Cardiac fibroblast (primary cell): ENCODE results near the gene CD151.

Experiments
- DNase-seq, 2 donors: peaks; one replicate each; pipeline versions ENCODE4 v3.0.0 to v3.0.0-alpha.2; 2010; ENCODE audit warnings: low read depth in 2 of 2
- H3K4me3 ChIP-seq, 2 donors: replicated peaks in 1 of 2; 1 replicate in 1 of 2; 2 replicates in 1 of 2; pipeline ENCODE4 v1.5.1; 2011; ENCODE audit warnings: low read depth in 2 of 2, low read length in 2 of 2, mild to moderate bottlenecking in 2 of 2, moderate library complexity in 1 of 2
- TF ChIP-seq, protein P1 (sequence below): IDR thresholded peaks from one replicate; pipeline ENCODE4 v1.5.1; 2011; ENCODE audit warnings: low read depth, mild to moderate bottlenecking, low read length, inconsistent platforms

The CD151 gene

DNA sequence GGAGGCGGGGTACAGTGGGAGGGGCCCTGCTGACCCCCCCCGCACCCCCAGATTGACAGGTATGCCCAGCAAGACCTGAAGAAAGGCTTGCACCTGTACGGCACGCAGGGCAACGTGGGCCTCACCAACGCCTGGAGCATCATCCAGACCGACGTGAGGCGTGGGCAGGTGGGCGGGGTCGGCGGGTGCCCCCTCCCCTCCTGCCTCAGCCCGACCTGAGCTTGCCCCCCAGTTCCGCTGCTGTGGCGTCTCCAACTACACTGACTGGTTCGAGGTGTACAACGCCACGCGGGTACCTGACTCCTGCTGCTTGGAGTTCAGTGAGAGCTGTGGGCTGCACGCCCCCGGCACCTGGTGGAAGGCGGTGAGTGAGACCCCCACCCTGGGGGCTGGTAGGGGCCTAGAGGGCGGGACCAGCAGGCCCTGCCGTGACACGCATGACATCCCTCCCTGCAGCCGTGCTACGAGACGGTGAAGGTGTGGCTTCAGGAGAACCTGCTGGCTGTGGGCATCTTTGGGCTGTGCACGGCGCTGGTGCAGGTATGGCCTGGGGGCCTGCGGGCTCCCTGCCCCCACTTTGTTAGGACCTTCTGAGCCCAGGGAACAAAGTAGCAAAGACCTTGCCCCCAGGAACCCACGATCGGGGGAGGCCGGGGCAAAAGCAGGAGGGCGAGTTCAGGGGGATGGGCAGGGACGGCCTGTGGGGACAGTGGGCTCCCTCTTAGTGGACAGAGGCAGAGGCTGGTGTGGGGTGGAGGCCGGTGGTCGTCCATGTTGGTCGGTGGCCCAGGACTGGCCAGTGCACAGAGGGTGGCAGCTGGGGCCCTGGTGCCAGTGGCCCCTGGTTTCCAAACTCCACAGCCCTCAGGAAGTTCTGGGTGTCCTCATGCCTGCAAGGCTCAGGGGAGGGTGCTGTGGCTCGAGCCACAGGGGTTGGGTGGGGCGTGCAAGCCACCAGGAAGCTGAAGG, 33.0 kb downstream of the CD151 start:
- no peak overlapping the region for H3K4me3 ChIP-seq
- TF ChIP-seq, protein P1, sequence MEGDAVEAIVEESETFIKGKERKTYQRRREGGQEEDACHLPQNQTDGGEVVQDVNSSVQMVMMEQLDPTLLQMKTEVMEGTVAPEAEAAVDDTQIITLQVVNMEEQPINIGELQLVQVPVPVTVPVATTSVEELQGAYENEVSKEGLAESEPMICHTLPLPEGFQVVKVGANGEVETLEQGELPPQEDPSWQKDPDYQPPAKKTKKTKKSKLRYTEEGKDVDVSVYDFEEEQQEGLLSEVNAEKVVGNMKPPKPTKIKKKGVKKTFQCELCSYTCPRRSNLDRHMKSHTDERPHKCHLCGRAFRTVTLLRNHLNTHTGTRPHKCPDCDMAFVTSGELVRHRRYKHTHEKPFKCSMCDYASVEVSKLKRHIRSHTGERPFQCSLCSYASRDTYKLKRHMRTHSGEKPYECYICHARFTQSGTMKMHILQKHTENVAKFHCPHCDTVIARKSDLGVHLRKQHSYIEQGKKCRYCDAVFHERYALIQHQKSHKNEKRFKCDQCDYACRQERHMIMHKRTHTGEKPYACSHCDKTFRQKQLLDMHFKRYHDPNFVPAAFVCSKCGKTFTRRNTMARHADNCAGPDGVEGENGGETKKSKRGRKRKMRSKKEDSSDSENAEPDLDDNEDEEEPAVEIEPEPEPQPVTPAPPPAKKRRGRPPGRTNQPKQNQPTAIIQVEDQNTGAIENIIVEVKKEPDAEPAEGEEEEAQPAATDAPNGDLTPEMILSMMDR = no peak
- DNase-seq = no peak

DNA sequence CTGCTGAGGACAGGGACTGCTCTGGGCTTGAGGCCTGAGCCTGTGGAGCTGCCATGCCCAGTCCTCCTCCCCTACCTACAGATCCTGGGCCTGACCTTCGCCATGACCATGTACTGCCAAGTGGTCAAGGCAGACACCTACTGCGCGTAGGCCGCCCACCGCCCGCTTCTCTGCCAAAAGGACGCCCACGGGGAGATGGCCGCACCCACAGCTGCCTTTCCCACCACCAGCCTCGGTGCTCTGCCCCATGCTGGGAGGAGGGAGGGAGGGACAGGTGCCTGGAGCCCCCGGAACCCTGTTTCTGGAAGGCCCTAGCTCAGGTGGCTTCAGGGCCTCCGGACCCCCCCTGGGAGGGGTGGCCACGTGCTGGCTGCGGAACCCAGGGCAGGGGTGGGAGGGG, 33.7 kb downstream of the CD151 start:
- no peak for DNase-seq
- no peak overlapping the region for H3K4me3 ChIP-seq
- TF ChIP-seq, protein P1 = no peak

GRCh38 chr11:867856-868358, 35.2 kb downstream of the CD151 start:
- TF ChIP-seq, protein P1 = no peak
- no peak for DNase-seq
- no peak overlapping the region for H3K4me3 ChIP-seq

DNA sequence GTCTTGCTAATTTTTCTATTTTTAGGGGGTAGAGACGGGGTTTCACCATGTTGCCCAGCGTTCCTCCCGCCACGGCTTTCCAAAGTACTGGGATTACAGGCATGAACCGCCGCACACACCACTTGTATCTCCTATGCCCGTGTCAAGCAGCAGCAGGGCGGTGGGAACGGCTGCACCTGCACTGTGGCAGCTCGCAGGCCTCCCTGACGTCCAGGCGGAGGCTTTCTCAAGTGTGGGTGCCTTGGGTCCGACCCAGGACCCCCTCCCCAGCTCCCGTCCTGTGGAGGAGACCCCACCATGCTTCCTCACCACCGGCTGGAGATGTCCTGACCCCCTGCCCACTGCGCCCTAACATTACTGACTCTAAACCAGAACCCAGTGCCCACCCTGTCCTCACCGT, 35.6 kb downstream of the CD151 start:
- TF ChIP-seq, protein P1 = no peak
- DNase-seq = no peak
- H3K4me3 ChIP-seq = no peak overlapping the region

- TF ChIP-seq, protein P1 = no peak
- no peak for DNase-seq
- no peak overlapping the region for H3K4me3 ChIP-seq
Measured at GRCh38 chr11:868802-869201, 36.0 kb downstream of the CD151 start.

- TF ChIP-seq, protein P1 = no peak
- no peak overlapping the region for H3K4me3 ChIP-seq
- DNase-seq = no peak
Measured at GRCh38 chr11:869399-870126, 36.8 kb downstream of the CD151 start.
